ENCODE data around the gene HS3ST5. TPM values are rescaled to one million over a fixed set of nuclear protein-coding genes. Genes with fewer than 3 reads are reported as not detected.

HS3ST5 gene
- total RNA-seq, 1 experiment from 2014 or later, result 8.7 TPM

- TF ChIP-seq, protein P1, sequence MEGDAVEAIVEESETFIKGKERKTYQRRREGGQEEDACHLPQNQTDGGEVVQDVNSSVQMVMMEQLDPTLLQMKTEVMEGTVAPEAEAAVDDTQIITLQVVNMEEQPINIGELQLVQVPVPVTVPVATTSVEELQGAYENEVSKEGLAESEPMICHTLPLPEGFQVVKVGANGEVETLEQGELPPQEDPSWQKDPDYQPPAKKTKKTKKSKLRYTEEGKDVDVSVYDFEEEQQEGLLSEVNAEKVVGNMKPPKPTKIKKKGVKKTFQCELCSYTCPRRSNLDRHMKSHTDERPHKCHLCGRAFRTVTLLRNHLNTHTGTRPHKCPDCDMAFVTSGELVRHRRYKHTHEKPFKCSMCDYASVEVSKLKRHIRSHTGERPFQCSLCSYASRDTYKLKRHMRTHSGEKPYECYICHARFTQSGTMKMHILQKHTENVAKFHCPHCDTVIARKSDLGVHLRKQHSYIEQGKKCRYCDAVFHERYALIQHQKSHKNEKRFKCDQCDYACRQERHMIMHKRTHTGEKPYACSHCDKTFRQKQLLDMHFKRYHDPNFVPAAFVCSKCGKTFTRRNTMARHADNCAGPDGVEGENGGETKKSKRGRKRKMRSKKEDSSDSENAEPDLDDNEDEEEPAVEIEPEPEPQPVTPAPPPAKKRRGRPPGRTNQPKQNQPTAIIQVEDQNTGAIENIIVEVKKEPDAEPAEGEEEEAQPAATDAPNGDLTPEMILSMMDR (IDR thresholded peaks at IDR 0.05), result no peak
- TF ChIP-seq SMAD4 (CRISPR knock-in tag; IDR thresholded peaks at IDR 0.05), result no peak
- no peak for TF ChIP-seq SMAD3 (CRISPR knock-in tag; IDR thresholded peaks at IDR 0.05; ENCODE audit: borderline replicate concordance)
- no peak for TF ChIP-seq RELA (CRISPR knock-in tag; IDR thresholded peaks at IDR 0.05; ENCODE audit: borderline replicate concordance)
- TF ChIP-seq CDX4 (CRISPR knock-in tag; IDR thresholded peaks at IDR 0.05; ENCODE audit: borderline replicate concordance), result no peak
- no peak for TF ChIP-seq CBFB (CRISPR knock-in tag; IDR thresholded peaks at IDR 0.05; ENCODE audit: low read depth)
- no peak for TF ChIP-seq ZNF219 (CRISPR knock-in tag; IDR thresholded peaks at IDR 0.05; ENCODE audit: borderline replicate concordance)
Observed at GRCh38 chr6:114061116-114061515, 281.7 kb downstream of the HS3ST5 start (continued).

DNA sequence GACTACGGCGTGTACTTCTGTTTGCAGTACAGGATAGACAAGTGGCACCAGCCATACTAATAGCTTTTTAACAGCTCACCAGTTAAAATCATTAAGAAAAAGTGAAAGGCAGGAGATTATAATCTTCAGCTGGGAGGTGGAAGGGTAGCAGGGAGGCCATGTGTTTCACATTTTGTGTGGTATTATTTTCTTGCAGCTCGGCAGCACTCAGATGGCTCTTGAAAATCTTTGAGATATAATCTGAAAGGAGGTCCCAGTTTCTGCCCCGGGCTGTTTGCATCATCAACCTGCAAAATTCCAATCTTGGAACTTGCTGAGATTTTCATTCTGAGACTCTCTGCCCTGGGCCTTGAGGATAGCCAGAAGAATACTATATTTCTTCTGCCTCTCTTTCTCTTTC, 284.4 kb downstream of the HS3ST5 start:
- no peak for ATAC-seq
- Mint-ChIP-seq H3K4me3 (no peak overlapping the region), H3K27me3 (ENCODE audit: low read depth) (no peaks in the 10 kb centered on the region), H3K9me3 (no peaks in the 10 kb centered on the region), H3K4me1 (peaks cover 31% of the 10 kb centered on the region), H3K27ac (no peak overlapping the region), H3K36me3 (peaks cover 10% of the 10 kb centered on the region)
- POLR2A ChIA-PET, result no interaction called here
- no peak for DNase-seq (ENCODE audit: low spot score)
- CTCF ChIA-PET, result no interaction called here
- no peak for TF ChIP-seq ZSCAN18 (CRISPR knock-in tag; IDR thresholded peaks at IDR 0.05)
- TF ChIP-seq, protein P2, sequence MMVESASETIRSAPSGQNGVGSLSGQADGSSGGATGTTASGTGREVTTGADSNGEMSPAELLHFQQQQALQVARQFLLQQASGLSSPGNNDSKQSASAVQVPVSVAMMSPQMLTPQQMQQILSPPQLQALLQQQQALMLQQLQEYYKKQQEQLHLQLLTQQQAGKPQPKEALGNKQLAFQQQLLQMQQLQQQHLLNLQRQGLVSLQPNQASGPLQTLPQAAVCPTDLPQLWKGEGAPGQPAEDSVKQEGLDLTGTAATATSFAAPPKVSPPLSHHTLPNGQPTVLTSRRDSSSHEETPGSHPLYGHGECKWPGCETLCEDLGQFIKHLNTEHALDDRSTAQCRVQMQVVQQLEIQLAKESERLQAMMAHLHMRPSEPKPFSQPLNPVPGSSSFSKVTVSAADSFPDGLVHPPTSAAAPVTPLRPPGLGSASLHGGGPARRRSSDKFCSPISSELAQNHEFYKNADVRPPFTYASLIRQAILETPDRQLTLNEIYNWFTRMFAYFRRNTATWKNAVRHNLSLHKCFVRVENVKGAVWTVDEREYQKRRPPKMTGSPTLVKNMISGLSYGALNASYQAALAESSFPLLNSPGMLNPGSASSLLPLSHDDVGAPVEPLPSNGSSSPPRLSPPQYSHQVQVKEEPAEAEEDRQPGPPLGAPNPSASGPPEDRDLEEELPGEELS (CRISPR knock-in tag; IDR thresholded peaks at IDR 0.05), result no peak

GRCh38 chr6:114055763-114056162, 287.1 kb downstream of the HS3ST5 start:
- Mint-ChIP-seq H3K27me3 (ENCODE audit: low read depth) (no peaks in the 10 kb centered on the region), H3K27ac (no peak overlapping the region), H3K4me1 (peaks cover 25% of the 10 kb centered on the region), H3K9me3 (no peaks in the 10 kb centered on the region), H3K36me3 (peaks cover 10% of the 10 kb centered on the region), H3K4me3 (no peak overlapping the region)
- no peak for DNase-seq (ENCODE audit: low spot score)
- CTCF ChIA-PET, result interaction anchor here (3.5 kb wide), 1 partner anchor 60 kb away, joined by 12 read pairs; no protein-coding TSS in a partner anchor
- ATAC-seq, result no peak
- POLR2A ChIA-PET, result no interaction called here
- TF ChIP-seq OVOL2 (CRISPR knock-in tag; IDR thresholded peaks at IDR 0.05; ENCODE audit: borderline replicate concordance), result no peak
- TF ChIP-seq IRF1 (CRISPR knock-in tag; IDR thresholded peaks at IDR 0.05), result no peak
- TF ChIP-seq, protein P3, sequence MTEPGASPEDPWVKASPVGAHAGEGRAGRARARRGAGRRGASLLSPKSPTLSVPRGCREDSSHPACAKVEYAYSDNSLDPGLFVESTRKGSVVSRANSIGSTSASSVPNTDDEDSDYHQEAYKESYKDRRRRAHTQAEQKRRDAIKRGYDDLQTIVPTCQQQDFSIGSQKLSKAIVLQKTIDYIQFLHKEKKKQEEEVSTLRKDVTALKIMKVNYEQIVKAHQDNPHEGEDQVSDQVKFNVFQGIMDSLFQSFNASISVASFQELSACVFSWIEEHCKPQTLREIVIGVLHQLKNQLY (CRISPR knock-in tag; IDR thresholded peaks at IDR 0.05), result no peak
- no peak for TF ChIP-seq ARID4B (CRISPR knock-in tag; IDR thresholded peaks at IDR 0.05; ENCODE audit: borderline replicate concordance)
- no peak for TF ChIP-seq ZMAT4 (CRISPR knock-in tag; IDR thresholded peaks at IDR 0.05)
- no peak for TF ChIP-seq ZBTB43 (CRISPR knock-in tag; IDR thresholded peaks at IDR 0.05)
- no peak for TF ChIP-seq MYBL2 (CRISPR knock-in tag; IDR thresholded peaks at IDR 0.05)
- no peak for TF ChIP-seq ZNF396 (CRISPR knock-in tag; IDR thresholded peaks at IDR 0.05; ENCODE audit: borderline replicate concordance)
- TF ChIP-seq ZNF671 (CRISPR knock-in tag; IDR thresholded peaks at IDR 0.05), result no peak

Measured in WTC11 (cell line).